SK-N-SH (cell line): Measurements from ENCODE around the gene OR6K3.

Experiments used
- MXI1 ChIP-seq: IDR thresholded peaks from 2 replicates; pipeline ENCODE4 v1.6.1; 2012; ENCODE audit warnings: mild to moderate bottlenecking, low read depth, low read length, improper control_type of control experiment
- NFIC ChIP-seq: IDR thresholded peaks from 2 replicates; pipeline ENCODE4 v1.4.0; 2012; ENCODE audit warnings: borderline replicate concordance
- POLR2AphosphoS5 ChIP-seq: IDR thresholded peaks from 2 replicates; pipeline ENCODE4 v1.6.1; 2012; ENCODE audit warnings: low read depth, low read length
- TF ChIP-seq, protein P1 (sequence below): fragments of 200-600 bp; sonication (generic); IDR thresholded peaks from 2 replicates; pipeline ENCODE4 v1.6.1; 2017; ENCODE audit warnings: antibody characterized with exemption, mild to moderate bottlenecking, moderate library complexity

DNA sequence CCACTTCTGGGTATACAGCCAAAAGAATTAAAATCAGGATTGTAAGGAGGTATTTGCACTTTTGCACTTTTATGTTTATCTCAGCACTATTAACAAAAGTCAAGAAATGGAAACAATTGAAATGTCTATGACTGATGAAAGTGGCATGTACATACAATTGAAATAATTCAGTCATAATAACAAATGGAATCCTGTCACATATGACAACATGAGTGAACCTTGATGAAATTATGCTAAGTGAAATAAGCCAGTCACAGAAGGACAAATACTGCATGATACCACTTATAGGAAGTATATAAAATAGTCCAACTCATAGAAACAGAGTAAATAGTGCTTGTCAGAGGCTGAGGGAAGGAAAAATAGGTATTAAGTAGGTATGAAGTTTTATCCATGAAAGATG is 30.6 kb downstream of the OR6K3 start:
- TF ChIP-seq, protein P1, sequence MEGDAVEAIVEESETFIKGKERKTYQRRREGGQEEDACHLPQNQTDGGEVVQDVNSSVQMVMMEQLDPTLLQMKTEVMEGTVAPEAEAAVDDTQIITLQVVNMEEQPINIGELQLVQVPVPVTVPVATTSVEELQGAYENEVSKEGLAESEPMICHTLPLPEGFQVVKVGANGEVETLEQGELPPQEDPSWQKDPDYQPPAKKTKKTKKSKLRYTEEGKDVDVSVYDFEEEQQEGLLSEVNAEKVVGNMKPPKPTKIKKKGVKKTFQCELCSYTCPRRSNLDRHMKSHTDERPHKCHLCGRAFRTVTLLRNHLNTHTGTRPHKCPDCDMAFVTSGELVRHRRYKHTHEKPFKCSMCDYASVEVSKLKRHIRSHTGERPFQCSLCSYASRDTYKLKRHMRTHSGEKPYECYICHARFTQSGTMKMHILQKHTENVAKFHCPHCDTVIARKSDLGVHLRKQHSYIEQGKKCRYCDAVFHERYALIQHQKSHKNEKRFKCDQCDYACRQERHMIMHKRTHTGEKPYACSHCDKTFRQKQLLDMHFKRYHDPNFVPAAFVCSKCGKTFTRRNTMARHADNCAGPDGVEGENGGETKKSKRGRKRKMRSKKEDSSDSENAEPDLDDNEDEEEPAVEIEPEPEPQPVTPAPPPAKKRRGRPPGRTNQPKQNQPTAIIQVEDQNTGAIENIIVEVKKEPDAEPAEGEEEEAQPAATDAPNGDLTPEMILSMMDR, result no peak
- no peak for TF ChIP-seq POLR2AphosphoS5
- no peak for TF ChIP-seq NFIC
- TF ChIP-seq MXI1, result no peak
